AG10803 (cell line): Measurements from ENCODE around the gene THEM4.
"Not testable (repeated sequence)": the region's sequence is repeated elsewhere in the genome, so short reads cannot be mapped to it uniquely, and the experiment has no call there.

Experiments used
- DNase-seq: peaks from one replicate; pipeline ENCODE4 v3.0.0; 2010; ENCODE audit warnings: low read depth
- H3K4me3 ChIP-seq: 2 replicates; pipeline ENCODE4 v1.5.1; 2011; ENCODE audit warnings: mild to moderate bottlenecking, low read length, control low read depth
- TF ChIP-seq, protein P1 (sequence below): conservative IDR thresholded peaks from 2 replicates; pipeline ENCODE4 v1.5.1; 2011; ENCODE audit warnings: mild to moderate bottlenecking, low read length, control low read depth, inconsistent platforms

The THEM4 gene

GRCh38 chr1:151905070-151905442 is 4.3 kb downstream of the THEM4 start:
- no peak for DNase-seq
- no peak overlapping the region for H3K4me3 ChIP-seq
- TF ChIP-seq, protein P1, sequence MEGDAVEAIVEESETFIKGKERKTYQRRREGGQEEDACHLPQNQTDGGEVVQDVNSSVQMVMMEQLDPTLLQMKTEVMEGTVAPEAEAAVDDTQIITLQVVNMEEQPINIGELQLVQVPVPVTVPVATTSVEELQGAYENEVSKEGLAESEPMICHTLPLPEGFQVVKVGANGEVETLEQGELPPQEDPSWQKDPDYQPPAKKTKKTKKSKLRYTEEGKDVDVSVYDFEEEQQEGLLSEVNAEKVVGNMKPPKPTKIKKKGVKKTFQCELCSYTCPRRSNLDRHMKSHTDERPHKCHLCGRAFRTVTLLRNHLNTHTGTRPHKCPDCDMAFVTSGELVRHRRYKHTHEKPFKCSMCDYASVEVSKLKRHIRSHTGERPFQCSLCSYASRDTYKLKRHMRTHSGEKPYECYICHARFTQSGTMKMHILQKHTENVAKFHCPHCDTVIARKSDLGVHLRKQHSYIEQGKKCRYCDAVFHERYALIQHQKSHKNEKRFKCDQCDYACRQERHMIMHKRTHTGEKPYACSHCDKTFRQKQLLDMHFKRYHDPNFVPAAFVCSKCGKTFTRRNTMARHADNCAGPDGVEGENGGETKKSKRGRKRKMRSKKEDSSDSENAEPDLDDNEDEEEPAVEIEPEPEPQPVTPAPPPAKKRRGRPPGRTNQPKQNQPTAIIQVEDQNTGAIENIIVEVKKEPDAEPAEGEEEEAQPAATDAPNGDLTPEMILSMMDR, result no peak

DNA sequence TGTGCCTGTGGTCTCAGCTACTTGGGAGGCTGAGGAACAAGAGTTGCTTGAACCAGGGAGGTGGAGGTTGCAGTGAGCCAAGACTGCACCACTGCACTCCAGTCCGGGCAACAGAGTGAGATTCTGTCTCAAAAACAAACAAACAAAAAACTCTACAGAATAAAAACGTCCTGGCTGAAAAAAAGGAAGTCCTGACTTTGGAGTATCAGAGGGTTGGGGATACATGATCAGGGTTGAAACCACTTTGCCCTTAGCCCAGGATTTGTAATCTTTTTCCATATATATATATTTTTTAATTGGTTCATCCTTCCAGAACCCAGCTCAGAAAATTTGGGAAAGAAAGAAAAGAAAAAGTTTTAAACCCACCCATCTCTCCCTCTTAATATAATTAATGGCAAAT is 6.5 kb downstream of the THEM4 start:
- no peak for DNase-seq
- H3K4me3 ChIP-seq, result no peak overlapping the region

GRCh38 chr1:151900804-151901203 is 8.5 kb downstream of the THEM4 start:
- DNase-seq, H3K4me3 ChIP-seq: not testable (repeated sequence)

More for the DNA sequence above, 6.5 kb downstream of the THEM4 start:
- TF ChIP-seq, protein P1, result no peak

- H3K4me3 ChIP-seq, result no peak overlapping the region
- TF ChIP-seq, protein P1, result no peak
- DNase-seq, result no peak
These were observed 10.8 kb downstream of the THEM4 start for GRCh38 chr1:151898519-151898991.

DNA sequence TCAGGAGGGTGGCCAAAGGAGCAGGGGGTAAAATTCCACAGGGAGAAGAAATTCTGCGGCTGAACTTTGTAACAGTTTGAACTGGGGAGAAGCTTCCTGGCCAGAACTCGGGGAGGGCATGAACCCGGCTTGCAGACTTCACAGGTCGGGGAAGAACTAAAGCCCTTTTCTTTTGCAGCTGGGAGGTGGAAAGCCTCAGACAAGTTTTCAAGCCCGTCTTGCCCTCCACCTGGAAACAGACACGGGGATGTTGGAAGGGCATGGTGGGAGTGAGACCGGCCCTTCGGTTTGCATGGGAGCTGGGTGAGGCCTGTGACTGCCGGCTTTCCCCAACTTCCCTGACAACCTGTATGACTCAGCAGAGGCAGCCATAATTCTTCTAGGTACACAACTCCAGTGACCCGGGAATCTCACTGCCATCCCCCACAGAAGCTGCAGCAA is 11.3 kb downstream of the THEM4 start:
- TF ChIP-seq, protein P1, result no peak
- no peak for DNase-seq
- H3K4me3 ChIP-seq, result no peak overlapping the region

- DNase-seq, result no peak
- TF ChIP-seq, protein P1, result no peak
- no peak overlapping the region for H3K4me3 ChIP-seq
These were observed 16.0 kb downstream of the THEM4 start for GRCh38 chr1:151893176-151893924.

DNA sequence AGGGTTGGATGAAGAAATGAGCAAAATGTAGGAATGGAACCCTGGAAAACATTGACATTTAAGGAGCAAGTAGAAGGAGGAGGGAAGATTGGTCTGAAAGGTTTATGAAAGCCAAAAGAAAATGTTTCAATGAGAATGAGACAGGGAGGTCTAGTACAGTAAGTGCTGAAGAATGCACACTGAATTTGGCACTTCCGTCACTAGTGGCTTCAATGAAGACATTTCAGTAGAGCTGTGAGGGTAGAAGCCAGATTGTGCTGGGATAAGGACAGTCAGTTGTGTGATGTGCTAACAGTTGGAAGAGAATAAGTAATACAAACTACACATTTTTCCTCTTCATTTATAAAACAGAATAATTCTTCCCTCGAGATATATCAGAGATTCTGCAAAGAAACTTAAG is 17.1 kb downstream of the THEM4 start:
- H3K4me3 ChIP-seq, result no peak overlapping the region
- DNase-seq, result peak; percentile 85
- TF ChIP-seq, protein P1, result no peak
